Measurements from ENCODE around the gene SLC22A16.
A peak's percentile ranks its signal among the peaks of the same experiment; 100 is the strongest.

SLC22A16 gene

DNA sequence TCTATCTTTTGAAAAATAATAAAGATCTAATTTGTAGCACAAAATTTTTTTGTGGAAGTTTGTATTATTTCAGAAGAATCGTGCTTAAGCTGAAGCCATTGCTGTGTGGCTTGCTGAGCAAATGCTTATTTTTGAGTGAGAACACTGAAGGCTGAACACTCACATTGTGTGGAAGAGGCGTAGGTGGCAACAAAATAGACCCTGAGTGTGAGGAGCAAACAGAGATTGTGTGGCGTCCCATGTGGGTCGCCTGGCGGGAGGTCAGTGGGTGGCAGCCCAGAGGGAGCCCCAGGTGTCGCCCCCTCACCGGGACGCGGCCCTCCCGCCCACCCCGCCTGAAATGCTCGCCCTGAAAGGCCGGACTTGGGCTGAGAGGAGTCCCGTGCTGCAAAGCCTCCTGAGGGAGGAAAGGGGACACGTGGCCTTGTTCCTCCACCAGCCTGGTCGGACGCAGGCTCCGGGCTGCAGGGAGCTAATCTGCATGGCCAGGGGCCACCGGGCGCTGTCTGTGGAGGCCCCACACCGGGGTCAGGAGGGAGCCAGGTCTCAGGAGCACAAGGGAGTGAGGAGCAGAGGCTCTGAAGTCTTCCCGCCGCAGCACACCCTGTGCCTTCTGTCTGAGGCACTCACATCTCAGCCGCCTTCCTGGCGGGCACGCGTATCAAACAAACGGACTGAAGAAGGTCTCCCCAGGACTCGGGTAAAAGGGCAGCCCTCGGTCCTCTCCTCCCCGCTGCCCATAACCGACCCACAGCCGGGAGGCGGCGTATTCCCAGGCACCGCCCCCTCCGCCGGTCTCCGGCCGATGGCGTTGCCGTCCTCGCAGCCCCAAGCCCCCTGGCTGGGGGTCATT, 77.0 kb downstream of the SLC22A16 start:
- DNase-seq: no peak

GRCh38 chr6:110398778-110399177, 77.6 kb downstream of the SLC22A16 start:
- peak; percentile 37 for DNase-seq

- DNase-seq: no peak
These were observed 81.2 kb downstream of the SLC22A16 start for GRCh38 chr6:110395221-110395620.

- no peak for DNase-seq
These were observed 82.0 kb downstream of the SLC22A16 start for GRCh38 chr6:110394409-110394808.

DNA sequence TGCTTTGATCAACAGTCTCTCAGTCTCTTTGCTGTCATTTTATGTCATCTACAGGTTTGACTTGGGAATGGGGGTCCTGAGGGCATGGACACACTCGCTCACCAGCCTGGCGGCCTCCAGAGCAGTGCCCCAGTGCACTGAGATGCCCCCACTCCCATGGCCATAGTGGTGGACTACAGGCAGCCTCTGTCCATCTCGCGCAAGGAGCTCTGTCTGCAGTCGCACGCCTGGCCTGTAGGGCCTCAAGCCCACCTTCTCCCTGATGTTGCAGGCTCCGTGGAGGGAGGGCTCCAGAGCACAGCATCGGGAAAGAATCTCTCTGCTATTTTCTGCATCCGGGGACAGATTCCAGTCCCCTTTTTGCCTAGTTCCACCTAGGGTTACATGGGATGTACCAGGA, 83.7 kb downstream of the SLC22A16 start:
- no peak for DNase-seq

DNA sequence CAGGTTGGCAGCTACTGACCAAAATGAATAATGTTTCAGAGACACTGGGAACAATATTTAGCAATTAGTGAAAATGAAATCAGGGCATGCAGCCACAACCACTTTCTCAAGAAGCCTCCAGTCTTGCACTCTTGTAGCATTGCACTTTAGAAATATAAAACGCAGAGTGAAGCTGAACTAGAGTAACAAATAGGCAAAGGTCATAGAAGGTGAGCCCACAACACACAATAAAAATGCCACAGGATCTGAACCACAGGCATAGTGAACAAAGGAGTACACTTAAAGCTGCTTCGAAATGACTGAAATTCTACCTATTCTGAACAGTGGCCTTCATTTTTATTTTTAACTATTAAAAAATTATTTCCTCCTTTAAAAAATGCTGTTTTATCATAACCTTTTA, 86.0 kb downstream of the SLC22A16 start:
- DNase-seq: no peak

DNA sequence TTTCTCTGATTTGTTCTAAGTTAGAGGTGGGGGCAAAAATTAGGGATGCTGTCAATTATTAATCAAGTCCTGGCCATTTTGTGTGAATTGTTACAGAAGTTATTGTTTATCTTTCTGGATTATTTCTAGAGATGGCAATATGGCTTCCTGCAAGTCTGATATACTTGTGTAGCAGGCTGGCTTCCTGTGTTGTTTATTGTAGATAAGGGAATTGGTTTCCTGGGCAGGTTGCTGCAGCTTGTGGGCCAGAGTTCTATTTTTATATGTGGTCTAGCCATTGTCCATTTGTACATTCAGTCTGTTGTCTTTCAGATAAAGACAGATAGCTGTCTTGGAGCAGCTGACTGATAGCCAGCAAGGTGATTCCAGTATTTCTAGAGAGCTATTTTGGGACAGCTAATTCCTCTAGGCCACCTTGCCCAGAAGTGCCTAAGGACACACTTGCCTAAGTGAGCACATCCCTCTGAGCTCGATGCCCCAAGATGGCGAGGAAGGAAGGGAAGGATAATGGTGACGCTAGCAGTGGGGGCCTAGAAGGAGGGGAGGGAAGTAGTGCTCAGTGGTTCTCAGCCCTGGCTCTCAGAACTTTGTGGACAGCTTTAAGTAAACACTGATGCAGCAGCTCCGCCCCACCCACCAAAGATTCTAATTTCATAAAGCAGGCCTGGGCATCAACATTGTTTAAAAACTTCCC, 86.6 kb downstream of the SLC22A16 start:
- no peak for DNase-seq

GRCh38 chr6:110387986-110388385, 88.4 kb downstream of the SLC22A16 start:
- DNase-seq: no peak

- DNase-seq: no peak
These were observed 91.0 kb downstream of the SLC22A16 start for GRCh38 chr6:110385458-110385863.

DNA sequence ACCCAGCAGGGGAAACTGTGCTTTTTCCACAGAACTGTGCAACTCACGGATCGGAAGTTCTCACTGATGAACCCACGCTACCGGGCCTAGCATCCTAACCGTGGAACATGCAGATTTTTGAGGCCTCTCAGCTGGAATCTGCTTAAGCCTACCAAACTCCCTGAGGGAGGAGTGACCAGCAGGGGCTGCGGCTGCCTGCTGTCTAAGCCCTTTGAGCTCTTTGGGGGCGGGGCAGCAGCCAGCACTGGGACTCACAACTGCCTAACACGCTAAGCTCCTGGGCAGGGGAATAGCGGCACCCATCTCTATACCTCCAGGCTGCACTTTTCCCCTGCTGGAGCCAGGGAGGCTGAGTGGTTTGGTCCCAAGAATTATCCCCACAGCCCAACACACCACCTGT, 97.9 kb downstream of the SLC22A16 start:
- no peak for DNase-seq
